ACC112 (cell line): Measurements from ENCODE around the gene UBE2L6.

Source experiments
- H2AFZ ChIP-seq: fragments of 200-600 bp; sonication (generic); one replicate; pipeline ENCODE4 v1.6.0; 2017; ENCODE audit warnings: antibody characterized with exemption, low read length; ENCODE audit not compliant: unreplicated experiment
- H3K27ac ChIP-seq: fragments of 200-600 bp; sonication (generic); 2 replicates; pipeline ENCODE4 v1.5.1; 2014; ENCODE audit warnings: low read depth, mild to moderate bottlenecking, antibody characterized with exemption, low read length, moderate library complexity
- H3K27me3 ChIP-seq: fragments of 200-600 bp; sonication (generic); 2 replicates; pipeline ENCODE4 v1.6.1; 2014; ENCODE audit warnings: mild to moderate bottlenecking, antibody characterized with exemption, low read length, moderate library complexity, mixed read lengths; ENCODE audit not compliant: insufficient read depth
- H3K36me3 ChIP-seq: fragments of 200-600 bp; sonication (generic); 2 replicates; pipeline ENCODE4 v1.6.1; 2016; ENCODE audit warnings: mild to moderate bottlenecking, antibody characterized with exemption, low read length, moderate library complexity, mixed read lengths; ENCODE audit not compliant: insufficient read depth
- H3K4me1 ChIP-seq: fragments of 200-600 bp; sonication (generic); one replicate; pipeline ENCODE4 v1.6.1; 2016; ENCODE audit warnings: low read length, mixed read lengths; ENCODE audit not compliant: insufficient read depth, unreplicated experiment, control insufficient read depth
- H3K4me3 ChIP-seq: fragments of 200-600 bp; sonication (generic); 2 replicates; pipeline ENCODE4 v1.5.1; 2014; ENCODE audit warnings: mild to moderate bottlenecking, low read depth, low read length
- H3K79me2 ChIP-seq: fragments of 200-600 bp; sonication (generic); one replicate; pipeline ENCODE4 v1.6.0; 2016; ENCODE audit warnings: low read length; ENCODE audit not compliant: control insufficient read depth, unreplicated experiment, insufficient read depth

Gene UBE2L6

GRCh38 chr11:57513911-57514537, 53.4 kb downstream of the UBE2L6 start:
- Histone ChIP-seq H3K27ac (no peak overlapping the region), H2AFZ (peak overlapping the region; percentile 81), H3K36me3 (no peaks in the 10 kb centered on the region)

DNA sequence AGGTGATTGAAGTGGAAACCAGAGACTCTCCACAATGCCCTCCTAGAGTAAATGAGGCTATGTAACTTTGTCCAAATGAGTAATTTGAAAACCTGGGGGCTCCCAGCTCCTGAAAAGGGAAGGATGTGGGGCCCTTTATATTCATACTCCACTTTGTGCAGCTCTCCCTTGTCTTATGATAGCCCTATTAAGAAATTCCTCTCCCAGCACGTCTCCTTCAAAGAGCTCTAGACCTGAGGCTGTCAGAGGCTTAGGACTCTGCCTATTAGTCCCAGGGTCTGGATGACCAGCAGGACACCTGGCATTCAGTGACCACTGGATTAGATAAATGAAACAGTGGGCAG, 54.0 kb downstream of the UBE2L6 start:
- H3K27me3 ChIP-seq, result no peaks in the 10 kb centered on the region
- no peaks in the 10 kb centered on the region for H3K36me3 ChIP-seq
- no peak overlapping the region for H2AFZ ChIP-seq
- H3K27ac ChIP-seq, result no peak overlapping the region
- no peaks in the 10 kb centered on the region for H3K79me2 ChIP-seq
- H3K4me3 ChIP-seq, result no peak overlapping the region
- no peaks in the 10 kb centered on the region for H3K4me1 ChIP-seq

More at GRCh38 chr11:57513911-57514537, 53.4 kb downstream of the UBE2L6 start:
- Histone ChIP-seq H3K4me1 (no peaks in the 10 kb centered on the region), H3K79me2 (no peaks in the 10 kb centered on the region), H3K4me3 (peak overlapping the region; percentile 81), H3K27me3 (no peaks in the 10 kb centered on the region)

DNA sequence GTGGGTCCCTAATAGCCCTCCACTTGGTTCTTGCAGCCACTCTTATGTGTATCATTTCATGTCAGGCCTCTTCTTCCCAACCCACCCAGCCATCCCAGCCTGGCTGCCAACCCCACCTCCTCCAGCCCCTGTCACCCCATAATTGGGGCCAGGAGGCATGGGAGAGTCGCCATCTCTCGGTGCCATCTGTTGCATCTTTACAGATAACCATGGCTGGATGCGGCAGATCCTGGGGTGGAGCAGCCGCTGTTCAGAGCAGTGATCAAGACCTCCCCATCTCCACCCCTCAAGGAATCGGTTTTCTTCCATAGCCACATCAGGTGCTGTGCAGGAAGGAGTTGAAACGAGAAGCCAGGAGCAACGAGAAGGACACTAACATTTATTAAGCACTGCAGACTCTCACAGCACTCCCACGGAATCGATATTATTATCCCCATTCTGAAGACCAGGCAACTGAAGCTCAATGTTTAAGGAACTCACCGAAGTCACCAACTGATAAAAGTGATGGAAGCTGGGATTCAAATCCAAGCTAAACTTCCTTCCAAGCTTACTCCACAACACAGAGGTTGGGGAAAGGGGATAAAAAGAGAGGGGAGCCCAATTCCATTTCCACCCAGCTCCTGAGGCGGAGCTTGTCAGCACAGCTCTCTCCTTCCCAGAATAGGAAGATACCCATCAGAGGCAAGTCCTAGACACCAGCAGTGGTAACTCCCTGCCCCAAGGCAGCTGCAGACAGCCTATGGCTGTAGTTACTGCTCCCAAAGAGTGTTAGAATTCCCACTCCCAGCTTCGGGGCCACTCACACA, 54.6 kb downstream of the UBE2L6 start:
- H3K27me3 ChIP-seq, result no peaks in the 10 kb centered on the region
- no peak overlapping the region for H2AFZ ChIP-seq
- no peaks in the 10 kb centered on the region for H3K36me3 ChIP-seq
- H3K79me2 ChIP-seq, result no peaks in the 10 kb centered on the region
- H3K4me3 ChIP-seq, result no peak overlapping the region
- no peaks in the 10 kb centered on the region for H3K4me1 ChIP-seq
- no peak overlapping the region for H3K27ac ChIP-seq

- Histone ChIP-seq H2AFZ (no peak overlapping the region), H3K36me3 (no peaks in the 10 kb centered on the region), H3K4me1 (no peaks in the 10 kb centered on the region), H3K4me3 (no peak overlapping the region), H3K27ac (no peak overlapping the region), H3K79me2 (no peaks in the 10 kb centered on the region), H3K27me3 (no peaks in the 10 kb centered on the region)
These were observed 55.6 kb downstream of the UBE2L6 start for GRCh38 chr11:57511741-57512430.

DNA sequence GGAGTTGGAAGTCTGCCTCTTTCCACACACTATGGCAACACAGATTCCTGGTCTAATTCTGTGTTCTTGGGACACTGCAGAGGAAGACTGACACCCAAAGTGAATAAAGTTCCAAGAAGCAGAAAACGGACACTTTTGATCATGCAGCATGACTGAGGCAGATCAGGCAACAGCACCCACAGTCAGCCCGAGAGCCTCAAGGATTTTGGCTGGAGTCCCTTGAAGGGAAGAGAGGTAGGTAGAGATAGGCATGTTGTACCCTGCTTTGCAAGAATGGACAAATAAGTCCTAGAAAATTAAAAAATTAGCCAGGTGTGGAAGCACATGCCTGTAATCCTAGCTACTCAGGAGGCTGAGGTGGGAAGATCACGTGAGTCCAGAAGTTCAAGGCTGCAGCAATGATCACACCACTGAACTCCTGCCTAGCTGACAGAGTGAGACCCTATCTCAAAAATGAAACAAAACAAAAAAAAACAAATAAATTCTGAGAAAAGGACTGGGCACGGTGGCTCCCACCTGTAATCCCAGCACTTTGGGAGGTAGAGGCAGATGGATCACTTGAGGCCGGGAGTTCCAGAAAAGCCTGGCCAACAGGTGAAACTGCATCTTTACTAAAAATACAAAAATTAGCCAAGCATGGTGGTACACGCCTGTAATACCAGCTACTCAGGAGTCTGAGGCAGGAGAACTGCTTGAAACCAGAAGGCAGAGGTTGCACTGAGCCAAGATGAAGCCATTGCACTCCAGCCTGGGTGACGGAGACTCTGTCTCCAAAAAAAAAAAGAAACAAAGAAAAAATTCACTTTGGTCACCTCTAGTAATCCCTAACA, 58.9 kb downstream of the UBE2L6 start:
- H2AFZ ChIP-seq, result no peak overlapping the region
- no peaks in the 10 kb centered on the region for H3K4me1 ChIP-seq
- no peak overlapping the region for H3K27ac ChIP-seq
- H3K36me3 ChIP-seq, result no peaks in the 10 kb centered on the region
- H3K4me3 ChIP-seq, result no peak overlapping the region
- H3K79me2 ChIP-seq, result no peaks in the 10 kb centered on the region
- no peaks in the 10 kb centered on the region for H3K27me3 ChIP-seq

DNA sequence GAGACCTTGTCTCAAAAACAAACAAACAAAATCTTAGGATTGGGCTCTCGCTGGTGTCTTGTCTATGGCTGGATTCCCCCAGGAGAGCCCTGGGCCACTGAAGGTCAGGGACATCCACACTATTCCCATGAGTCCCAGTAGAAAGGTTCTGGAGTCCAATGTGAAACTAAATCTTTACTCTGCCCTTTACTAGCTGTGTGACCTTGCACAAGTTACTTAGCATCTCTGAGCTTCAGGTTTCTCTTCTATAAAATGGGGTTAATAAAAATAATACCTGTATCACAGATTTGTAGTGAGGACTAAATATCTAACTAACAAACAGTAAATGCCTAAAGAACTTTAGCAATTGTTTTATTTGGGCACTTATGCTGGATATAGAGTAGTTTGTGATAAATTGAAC, 61.0 kb downstream of the UBE2L6 start:
- Histone ChIP-seq H3K4me3 (no peak overlapping the region), H2AFZ (no peak overlapping the region), H3K36me3 (no peaks in the 10 kb centered on the region), H3K79me2 (no peaks in the 10 kb centered on the region), H3K4me1 (no peaks in the 10 kb centered on the region), H3K27ac (no peak overlapping the region), H3K27me3 (no peaks in the 10 kb centered on the region)

GRCh38 chr11:57504511-57504910, 63.0 kb downstream of the UBE2L6 start:
- Histone ChIP-seq H2AFZ (no peak overlapping the region), H3K27ac (no peak overlapping the region), H3K4me1 (peaks cover 3% of the 10 kb centered on the region), H3K4me3 (no peak overlapping the region), H3K36me3 (no peaks in the 10 kb centered on the region), H3K79me2 (no peaks in the 10 kb centered on the region), H3K27me3 (no peaks in the 10 kb centered on the region)

GRCh38 chr11:57502870-57503269, 64.6 kb downstream of the UBE2L6 start:
- H3K27me3 ChIP-seq, result no peaks in the 10 kb centered on the region
- peaks cover 7% of the 10 kb centered on the region for H3K4me1 ChIP-seq
- H3K27ac ChIP-seq, result no peak overlapping the region
- no peaks in the 10 kb centered on the region for H3K79me2 ChIP-seq
- no peaks in the 10 kb centered on the region for H3K36me3 ChIP-seq
- H2AFZ ChIP-seq, result no peak overlapping the region
- no peak overlapping the region for H3K4me3 ChIP-seq

DNA sequence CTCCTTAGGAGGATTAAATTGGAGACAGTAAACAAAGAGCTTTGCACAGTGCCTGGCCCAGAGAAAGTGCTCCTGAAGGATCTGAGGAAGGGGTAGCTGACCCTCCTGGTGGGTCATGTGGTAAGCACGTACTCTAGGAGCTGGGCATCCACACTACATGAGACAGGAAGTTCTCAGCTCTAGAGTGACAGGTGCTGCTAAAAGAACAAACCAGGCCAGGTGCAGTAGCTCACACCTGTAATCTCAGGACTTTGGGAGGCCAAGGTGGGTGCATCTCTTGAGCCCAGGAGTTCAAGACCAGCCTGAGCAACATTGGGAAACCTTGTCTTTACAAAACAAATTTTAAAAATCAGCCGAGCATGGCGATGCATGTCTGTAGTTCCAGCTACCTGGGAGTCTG, 65.1 kb downstream of the UBE2L6 start:
- no peak overlapping the region for H3K4me3 ChIP-seq
- peaks cover 7% of the 10 kb centered on the region for H3K4me1 ChIP-seq
- no peak overlapping the region for H3K27ac ChIP-seq
- H2AFZ ChIP-seq, result no peak overlapping the region
- H3K27me3 ChIP-seq, result no peaks in the 10 kb centered on the region
- H3K79me2 ChIP-seq, result no peaks in the 10 kb centered on the region
- no peaks in the 10 kb centered on the region for H3K36me3 ChIP-seq

GRCh38 chr11:57501953-57502352, 65.5 kb downstream of the UBE2L6 start:
- Histone ChIP-seq H3K27ac (no peak overlapping the region), H3K79me2 (no peaks in the 10 kb centered on the region), H3K4me3 (no peak overlapping the region), H3K27me3 (no peaks in the 10 kb centered on the region), H3K36me3 (no peaks in the 10 kb centered on the region), H2AFZ (no peak overlapping the region), H3K4me1 (peaks cover 7% of the 10 kb centered on the region)
